B cell (primary cell): ENCODE results near the gene PEDS1.

ENCODE experiments used
- CTCF ChIP-seq: fragments of 200-600 bp; IDR thresholded peaks from one replicate; pipeline ENCODE4 v1.8.0; 2022; ENCODE audit warnings: antibody characterized with exemption, mild to moderate bottlenecking
- EZH2 ChIP-seq: IDR thresholded peaks from 2 replicates; pipeline ENCODE4 v1.6.1; 2012; ENCODE audit warnings: borderline replicate concordance, low read depth, mild to moderate bottlenecking, moderate library complexity, low read length; ENCODE audit not compliant: insufficient read depth, poor library complexity, severe bottlenecking

DNA sequence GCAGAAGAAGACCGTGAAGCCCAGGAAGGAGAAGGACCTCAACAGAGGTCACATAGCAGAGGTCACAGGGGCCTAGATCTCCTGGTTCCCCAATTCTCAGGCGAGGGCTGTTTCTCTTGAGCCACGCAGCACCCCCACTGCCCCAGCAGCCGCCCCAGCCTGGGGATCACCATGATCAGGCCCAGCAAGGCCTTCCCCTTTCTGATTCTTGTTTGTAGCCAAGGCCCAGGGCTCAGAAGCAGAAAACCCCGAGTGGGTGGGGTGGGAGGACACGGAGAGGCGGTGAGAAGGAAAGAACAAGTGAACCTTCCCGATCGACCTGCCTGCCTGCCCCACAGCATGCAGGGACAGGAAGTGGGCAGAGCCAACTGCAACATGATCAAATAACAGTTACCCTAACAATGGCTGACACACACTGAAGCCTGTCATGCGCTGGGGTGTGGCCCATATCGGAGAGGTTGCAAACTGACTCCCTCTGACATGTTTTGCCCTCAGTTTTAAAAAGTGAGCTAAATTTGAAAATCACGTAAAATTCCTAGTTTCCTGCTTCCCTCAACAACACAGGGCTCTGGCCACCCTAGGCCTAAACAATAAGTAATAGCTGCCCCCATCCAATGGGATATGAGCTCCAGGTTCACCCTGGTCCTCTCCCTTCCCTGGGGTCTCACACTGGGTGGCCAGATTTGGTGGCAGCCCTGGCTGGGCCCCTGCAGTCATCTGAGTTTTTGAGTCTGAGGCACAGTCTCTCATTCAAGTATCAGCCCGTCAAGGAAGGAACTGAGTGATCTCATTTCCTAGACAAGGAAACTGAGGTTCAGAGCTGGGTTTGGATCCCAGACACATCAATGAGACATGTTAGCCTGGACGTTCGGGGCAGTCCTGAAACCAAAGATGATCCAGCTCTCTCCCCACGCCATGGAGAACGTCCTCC lies 6.5 kb downstream of the PEDS1 start:
- no peak for TF ChIP-seq EZH2
- TF ChIP-seq CTCF: no peak
